Stimulated activated CD4-positive, alpha-beta T cell treated with anti-CD3 and anti-CD28 coated beads, TNF-alpha, amount 100 ng/mL, for 4 hours (primary cell): ENCODE data around the gene CEP78.

ENCODE experiments used
- DNase-seq, 3 experiments: peaks; one replicate each; pipeline ENCODE4 v3.0.0-alpha.2; 2020; ENCODE audit warnings: low read depth in 3 of 3

The CEP78 gene

DNA sequence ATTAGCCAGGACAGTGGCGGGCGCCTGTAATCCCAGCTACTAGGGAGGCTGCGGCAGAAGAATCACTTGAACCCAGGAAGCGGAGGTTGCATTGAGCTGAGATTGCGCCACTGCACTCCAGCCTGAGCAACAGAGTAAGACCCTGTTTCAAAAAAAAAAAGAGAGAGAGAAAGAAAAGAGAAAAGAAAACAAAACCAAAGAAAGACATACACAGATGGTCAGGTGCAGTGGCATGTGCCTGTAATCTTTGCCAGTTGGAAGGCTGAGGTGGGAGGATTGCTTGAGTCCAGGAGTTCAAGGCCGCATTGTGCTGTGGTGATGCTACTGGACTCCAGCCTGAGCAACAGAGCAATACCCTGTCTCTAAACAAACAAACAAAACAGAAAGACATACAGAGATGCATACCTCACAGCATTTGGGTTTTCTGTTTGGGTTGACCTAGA lies 51.1 kb downstream of the CEP78 start:
- no peak for DNase-seq

DNA sequence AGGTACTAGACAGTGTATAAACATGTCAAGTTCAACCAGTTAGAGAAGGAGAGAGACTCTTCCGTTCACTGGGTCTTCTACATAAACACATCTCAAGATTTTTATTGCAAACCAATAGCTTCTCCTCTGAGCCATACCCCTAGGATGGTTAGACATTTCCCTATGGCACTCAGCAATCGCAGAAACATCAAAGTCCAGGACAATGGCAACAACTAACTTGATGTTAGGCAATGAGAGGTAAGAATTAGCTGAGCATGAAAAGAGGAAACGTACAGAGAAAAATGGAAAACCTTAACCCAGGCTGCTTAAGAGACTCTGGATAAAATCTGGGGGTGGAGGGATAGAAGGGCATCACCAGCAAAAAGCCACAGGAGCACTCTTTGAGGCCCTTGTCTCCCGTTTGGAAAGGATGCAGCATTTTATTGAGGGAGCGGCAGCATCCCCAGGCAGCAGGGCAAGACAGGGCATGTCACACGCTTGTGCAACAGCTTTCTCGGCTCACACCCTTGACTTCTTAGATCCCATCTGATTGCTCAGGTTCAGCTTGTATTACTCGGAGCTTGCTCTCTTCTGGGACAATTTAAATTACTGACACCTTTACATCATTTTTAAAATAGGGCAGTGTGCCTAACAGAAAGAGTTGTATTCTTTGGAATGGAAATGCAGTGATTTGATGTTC lies 52.5 kb downstream of the CEP78 start:
- DNase-seq, result no peak

DNA sequence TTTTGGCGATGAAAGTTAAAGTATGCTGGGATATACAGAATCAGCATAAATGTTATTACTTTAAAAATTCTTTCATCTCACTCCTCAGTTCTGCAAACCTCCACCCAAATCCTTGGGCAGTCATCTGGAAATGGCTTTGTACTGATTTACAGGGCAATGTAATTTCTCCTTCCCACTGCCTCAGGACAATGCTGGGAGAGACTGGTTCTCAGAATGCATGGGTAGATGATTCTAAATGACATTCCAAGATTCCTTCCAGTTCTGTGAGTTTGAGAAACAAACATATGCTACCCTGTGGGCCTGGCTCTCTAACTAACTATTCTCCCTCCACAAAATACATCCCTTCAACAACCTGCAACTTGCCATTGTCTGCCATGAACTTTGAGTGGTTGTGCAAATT lies 53.6 kb downstream of the CEP78 start:
- no peak for DNase-seq

DNA sequence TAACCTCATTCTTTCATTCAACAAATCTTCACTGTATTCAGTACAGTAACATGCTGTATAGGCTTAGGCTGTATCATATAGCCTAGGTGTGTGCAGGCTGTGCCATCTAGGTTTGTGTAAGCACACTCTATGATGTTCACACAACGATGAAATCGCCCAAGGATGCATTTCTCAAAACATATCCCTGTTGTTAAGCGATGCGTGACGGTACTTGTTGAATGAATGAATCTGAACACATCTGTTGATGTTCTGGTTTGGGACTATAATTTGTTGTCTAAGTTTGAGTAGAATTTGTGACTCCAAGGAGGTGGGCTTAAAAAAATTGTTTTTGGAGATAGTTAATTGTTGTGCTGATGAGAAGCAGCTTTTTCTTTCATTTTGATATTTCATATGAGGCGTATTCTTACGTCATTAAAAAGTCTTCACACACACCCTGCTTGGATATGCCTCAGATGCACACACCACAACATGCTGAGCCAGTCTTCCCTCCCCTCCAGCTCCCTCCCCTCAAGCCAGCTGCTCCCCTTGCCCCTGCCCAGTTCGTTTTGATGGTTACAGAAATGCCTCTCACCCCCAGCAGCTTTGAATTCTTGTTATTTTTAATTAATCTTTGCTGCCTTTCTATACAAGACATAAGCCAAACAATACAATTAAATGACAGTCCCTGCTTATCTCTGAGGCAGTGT lies 55.5 kb downstream of the CEP78 start:
- DNase-seq, result no peak

DNA sequence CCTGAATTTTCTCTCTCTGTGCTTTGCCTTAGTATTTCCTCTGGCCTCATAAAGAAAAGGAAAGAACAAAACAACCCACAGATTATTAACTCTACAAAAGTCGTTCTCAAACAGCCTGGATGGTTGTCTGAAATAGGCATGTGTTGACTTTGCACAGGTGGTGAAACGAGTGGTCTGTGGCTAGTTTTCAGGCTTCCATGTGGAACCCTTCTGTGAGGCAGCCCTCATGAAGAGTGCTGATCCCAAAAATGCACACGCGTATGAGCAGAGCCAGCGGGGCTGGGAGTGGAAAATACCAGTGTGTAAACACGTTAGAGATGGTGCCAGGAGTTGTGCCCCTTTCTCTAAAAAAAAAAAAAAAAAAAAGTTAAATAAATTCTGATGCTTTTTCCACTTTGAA lies 56.2 kb downstream of the CEP78 start:
- DNase-seq, result no peak

DNA sequence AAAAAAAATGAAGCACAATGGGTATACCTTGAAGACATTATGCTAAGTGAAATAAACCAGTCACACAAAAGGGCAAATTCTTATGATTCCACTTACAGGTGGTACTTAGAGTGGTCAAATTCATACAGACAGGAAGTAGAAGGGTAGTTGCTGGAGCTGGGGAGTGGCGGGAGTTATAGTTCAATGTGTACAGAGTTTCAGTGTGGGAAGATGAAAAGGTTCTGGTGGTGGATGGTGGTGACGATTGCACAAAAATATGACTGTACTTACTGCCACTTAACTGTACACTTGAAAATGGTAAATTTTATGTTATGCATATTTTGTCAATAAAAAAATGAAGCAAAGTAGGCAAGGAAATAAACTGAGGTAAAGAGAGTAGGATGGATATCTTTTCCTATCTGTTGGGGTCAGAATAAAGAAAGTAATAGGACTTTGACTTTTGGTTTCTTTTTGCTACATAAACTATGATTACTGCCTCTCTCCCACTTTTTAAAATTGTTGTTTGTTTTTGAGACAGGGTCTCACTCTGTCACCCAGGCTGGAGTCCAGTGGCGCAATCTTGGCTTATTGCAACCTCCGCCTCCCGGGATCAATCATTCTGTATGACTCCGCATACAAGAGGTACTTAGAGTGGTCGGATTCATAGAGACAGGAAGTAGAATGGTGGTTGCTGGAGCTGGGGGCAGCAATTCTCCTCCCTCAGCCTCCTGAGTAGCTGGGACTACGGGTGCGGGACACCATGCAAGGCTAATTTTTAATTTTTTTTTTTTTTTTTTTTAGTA lies 57.0 kb downstream of the CEP78 start:
- no peak for DNase-seq

DNA sequence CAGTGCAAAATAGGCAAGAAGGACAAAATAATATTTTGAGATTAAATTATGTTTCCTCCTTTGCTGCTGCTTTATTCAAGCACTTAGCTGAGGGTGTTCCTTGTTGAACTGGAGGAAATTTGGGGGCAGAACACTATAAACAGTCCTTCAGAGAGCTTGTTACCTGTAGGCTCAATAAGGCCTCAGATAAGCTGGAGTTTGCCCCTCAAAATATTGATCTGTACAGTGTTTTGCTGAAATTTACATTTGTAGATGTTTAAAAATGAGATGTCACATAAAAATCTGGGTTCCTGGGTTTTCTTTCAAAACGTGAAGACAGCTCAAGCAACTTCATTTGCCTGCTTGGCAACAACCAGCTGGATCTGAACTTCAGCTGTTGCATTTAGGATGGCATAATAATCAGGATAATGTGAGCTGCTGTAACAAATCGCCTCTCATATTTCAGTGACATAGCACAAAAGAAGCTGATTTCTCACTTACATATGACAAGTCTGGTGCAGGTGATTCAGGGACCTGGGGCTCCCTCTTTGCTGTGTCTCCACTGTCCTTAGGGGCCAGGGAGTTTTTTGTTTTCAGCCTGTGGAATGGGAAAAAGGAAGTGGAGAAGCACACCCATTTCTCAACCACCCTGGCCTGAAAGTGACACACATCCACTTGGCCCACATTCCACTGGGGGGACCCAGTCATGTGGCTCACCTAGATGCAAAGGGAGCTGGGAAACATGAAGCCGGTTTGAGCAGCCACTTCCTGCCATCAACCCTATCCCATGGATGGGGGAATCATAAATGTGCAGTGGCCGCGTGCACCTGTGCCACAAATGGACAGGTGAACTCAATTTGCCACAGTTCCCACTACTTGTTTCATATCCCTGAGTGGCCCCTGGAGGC lies 58.7 kb downstream of the CEP78 start:
- DNase-seq, result no peak

DNA sequence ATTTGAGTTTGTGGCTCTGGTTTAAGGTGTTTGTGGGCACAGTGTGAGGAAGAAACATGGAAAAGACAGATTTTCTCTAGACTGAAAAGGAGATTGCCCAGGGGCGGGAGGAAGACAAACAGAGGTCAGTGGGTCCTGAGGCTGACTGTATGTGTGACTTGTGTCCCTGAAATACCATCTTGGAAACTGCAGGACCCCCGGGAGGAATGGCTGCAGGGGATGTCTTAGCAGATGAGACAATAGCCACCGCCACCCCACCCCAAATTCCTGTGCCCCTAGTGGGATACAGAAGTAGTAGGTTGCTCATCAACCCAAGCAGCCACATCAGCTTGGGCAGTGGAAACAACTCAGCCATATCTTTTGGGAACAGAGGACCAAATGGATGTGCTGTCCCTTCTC lies 59.3 kb downstream of the CEP78 start:
- DNase-seq, result no peak

DNA sequence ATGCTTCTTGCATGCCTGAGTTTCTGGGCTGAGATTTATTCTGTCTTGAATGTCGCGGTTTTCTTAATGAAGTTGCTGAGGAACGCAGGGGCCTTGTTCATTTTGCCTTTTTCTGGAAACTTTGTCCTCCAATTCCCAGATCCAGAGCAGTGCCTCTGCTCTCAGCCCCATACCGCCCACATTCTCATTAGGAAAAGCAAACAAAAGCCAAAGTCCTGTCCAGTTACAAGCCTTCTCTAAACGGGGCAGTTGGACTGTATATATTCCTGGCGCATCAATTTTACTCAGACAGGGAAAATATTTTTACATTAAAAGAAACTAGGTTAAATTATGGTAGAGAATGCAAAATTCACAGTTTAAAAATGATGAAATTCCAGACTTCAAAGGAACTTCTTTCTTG lies 59.9 kb downstream of the CEP78 start:
- no peak for DNase-seq

DNA sequence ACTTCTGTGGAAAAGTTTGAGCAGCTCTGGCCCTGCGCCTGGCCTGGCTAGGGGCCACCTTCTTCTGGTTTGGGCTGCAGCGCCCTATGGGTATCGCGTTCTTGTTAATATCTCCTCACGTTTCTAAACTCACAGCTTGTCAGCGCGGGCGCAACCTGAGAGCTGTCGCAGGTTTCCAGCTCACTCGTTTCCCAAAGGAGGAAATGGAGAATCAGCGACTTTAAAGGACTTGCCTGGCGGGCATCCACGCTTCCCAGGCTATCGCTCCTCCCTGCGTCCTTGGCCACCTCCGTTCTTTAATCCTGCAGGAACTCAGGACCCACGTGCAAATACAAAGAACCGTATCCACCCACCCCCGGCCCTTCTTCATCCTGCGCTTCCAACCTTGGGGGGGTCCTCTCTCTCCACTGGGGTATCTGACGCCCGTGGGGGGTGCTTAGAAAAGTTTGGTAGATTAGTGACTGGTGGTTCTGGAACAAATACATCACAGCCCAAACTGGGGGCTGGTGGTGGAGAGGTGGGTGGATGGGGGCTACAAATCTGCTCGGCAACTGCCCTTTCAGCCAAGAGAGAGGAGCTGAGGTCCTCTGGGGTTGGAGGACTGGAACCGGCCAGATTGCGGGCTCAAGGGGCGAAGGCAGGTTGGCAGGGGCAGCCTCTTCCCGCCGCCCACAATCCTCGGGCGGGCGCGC lies 60.5 kb downstream of the CEP78 start:
- peak in 2 of 3 experiments; percentile 20 to 38 for DNase-seq

DNA sequence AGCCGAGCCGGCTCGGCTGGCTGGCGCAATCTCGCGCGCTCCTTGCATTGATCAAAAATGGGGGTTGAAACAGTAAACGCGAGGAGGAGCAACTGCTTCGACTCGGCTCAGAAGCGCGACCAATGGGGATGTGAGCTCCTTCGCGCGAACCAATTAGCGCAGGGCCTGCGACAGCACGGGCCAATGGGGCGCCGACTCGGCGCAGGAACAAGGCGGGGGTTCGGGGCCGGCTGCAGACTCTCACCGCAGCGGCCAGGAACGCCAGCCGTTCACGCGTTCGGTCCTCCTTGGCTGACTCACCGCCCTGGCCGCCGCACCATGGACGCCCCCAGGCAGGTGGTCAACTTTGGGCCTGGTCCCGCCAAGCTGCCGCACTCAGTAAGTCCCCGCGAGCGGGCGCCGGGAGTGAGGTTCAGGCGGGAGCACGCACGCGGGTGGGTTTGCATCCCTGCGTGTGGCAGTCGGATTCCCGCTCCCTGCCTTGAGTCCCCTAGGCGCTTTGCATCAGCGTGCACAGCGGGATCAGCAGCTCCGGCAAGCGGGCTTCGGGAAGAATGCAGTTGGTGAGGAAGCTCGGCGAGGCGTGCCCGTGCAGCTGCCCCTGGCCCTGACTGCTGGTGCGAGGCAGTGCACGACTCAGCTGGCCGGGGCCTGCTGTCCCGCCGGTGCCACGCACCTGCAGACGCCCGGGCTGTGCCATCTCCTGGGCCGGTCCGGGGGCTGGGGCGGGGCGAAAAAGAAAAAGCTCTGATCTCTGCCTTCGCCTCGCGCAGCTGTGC lies 61.2 kb downstream of the CEP78 start, which contains the start of gene PSAT1:
TSS of gene PSAT1 (plus strand) at position 233 of the 779 bp plus-strand sequence. CDS start at position 319, 86 bp downstream.
- DNase-seq, result peak; percentile 77 to 83 (median 77)

DNA sequence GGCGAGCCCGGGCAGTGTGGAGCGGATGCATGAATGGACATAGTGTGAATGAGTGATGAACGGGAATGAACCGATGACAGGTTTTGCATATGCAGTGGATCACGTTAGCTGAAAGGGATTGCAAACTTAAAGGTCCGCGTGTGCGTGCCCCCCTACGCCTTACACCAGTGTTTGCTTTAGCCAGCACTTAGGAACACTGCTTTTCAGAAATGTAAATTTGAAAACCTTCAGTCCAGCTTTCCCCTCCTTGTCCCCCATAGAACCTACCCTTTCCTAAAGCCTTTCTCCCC lies 61.7 kb downstream of the CEP78 start:
- DNase-seq, result no peak

DNA sequence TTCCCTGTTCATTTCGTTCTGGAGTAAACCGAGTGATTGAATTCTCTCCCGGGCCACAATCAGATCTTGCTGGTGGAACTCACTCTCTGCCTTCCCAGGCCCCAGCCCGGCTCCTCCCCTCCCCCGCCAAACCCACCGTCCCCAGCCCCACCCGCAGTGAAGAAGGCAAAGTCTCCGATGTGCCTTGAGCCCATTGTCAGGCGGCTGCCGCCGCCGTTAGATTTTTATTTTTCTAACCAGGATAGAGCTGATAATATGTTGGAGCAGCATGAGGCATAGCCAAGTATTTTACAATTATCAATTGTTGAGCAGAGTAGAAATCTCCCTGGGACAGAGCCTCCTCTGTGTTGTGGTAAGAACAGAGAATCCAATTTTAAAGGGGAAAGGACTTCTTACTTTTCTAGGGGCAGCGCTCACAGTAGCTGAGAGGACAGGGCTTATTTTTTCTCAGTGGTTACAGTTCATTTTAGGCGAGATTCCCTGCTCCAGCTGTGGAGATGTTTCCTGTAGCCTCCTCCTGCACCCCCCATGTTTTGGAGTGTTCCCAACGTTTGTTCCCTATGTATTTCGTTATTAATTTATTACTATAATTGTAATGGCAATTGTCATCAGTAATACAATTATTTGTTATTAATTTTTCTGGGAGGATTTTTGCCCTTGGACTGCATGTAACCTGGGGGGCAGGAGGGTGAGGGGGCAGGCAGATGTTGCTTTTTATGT lies 62.3 kb downstream of the CEP78 start:
- DNase-seq, result no peak

DNA sequence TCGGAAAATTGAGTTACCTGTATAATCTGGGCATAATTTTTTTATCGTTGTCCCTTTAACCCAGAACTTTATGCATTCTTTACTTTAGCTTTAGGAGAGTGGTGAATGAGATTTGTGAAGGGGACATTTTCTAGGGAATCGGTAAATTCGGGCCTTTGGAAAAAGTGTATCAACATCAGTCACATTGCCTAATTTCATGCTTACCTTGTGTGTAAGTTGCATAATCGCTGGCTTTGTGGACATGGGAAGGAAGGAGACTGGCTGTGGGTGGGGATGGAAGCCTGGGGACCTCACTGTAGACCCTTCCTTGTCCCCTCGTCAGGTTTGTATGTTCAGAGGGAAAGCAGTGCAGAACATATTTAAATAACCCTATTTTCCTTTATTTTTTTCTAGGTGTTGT lies 64.3 kb downstream of the CEP78 start:
- no peak for DNase-seq

DNA sequence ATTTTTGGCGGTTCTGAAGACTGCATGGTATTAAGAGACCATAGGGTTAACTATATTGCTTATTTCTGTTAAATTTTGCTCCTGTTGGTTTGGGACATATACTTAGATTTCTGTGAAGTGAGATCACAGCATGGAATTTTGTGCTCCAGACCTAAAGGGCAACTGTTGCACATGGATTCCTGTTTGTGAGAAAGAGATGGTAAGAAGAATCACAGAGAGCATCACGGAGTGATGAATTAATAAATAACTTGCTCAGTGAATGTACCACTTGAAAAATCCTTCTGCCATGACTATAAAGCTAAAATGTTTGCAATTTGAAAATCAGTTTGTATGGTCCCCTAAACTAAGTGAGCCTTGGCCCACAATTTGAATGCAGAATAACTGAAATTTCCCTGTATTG lies 65.6 kb downstream of the CEP78 start:
- no peak for DNase-seq

DNA sequence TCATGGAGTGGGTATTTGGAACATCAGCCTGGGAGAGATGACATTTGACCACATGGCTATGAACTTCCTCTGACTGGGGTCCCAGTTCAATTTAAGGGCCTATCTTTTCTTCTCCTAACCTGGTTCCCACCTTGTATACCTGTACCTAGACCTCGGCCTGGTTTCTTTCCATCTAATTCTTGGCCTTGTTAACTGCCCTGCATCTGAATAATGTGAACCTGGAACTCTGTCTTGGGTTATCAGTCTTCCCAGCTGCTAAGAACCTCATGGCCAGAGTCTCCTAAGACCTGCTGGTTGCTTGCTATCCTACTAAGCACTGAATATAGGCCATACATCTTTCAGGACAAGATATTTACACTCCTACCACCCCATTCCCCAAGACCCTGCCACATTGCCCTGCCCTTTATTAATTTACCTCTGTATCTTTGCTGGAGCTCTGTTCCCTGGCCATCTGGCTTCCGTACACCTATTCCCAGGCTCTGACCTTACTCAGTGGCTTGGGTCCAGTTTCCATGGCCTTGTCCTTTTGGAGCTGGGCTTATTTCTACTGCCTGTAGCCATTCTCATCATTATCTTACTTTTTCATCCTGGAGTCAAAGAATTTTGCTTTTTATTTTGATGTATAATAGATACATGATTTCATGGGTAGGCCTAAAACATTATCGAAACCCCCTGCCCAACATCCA lies 67.6 kb downstream of the CEP78 start:
- no peak for DNase-seq

DNA sequence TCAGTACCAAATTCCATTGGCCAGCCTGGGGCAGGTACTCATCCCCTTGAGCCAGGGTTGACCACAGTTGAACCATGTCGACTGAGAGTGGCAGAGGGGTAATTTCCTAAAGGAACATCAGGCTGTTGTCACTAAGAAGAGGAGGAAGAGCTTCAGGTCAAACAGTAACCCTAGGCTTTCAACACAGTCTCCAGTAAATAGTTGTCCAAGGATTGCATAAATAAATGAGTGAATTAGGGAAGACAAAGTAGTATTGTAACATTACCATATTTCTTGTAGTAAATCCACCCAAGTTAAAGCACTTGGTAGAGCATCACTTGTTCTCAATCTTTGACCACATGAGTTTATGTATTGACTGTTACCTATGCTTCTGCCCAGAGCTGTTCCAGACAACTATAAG lies 68.5 kb downstream of the CEP78 start:
- no peak for DNase-seq

DNA sequence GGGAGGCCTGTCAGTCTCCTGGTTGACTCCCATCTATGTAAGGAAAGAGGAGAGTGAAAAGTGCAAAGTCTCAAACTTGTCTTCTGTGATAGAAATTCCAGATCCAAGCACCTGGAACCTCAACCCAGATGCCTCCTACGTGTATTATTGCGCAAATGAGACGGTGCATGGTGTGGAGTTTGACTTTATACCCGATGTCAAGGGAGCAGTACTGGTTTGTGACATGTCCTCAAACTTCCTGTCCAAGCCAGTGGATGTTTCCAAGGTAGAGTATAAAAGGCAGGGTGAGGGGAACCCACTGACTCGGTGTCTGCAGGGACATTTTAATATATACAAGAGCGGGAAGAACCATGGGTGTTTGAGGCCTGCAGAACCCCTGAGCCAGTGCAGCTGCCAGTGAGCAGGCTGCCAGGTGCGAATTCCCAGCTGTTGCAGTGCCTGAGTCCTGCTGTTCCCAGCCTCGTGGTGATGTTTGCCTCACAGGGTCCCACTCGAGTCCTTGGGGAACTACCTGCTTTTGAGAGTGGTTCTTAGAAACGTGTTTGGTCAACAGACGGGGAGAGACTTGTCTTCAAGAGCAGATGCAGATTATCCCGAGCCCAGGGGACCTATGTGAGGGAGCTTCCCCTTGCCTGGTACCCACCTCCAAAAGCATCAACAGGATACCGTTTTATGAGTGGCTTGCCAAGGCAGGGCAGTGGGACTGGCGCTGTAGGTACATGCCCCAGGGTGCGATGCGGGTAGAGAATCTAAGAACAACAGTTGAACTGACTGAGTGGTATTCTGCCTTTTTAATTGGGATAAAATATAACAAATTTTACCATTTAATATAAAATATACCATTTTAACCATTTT lies 70.6 kb downstream of the CEP78 start:
- no peak for DNase-seq
